ENCODE measurements around the gene PIAS4. TPM values are rescaled to one million over a fixed set of nuclear protein-coding genes. Genes with fewer than 3 reads are reported as not detected.

PIAS4 gene
- total and polyA plus RNA-seq, 10 of the 15 experiments (the other 5 are each of a cell fraction or from before 2014, with no cell fraction given), result 0.13 to 25.1 (median 11.3) TPM

DNA sequence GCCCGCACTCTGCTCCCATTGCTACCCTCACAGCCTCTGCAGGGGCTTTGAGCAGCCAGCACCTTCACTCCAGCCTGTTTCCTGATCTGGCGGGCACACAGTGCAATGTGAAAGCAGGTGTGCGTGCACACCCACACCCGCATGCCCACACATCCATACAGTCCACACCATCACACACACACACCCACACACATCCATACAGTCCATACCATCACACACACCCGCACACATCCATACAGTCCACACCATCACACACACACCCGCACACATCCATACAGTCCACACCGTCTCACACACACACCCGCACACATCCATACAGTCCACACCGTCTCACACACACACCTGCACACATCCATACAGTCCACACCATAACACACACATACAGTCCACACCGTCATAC is 28.0 kb downstream of the PIAS4 start:
- Histone ChIP-seq H4K20me1 (ENCODE audit: control insufficient read depth, insufficient read depth) (no peaks in the 10 kb centered on the region), H3K36me3 (ENCODE audit: control insufficient read depth in 2 of 2, insufficient read depth in 2 of 2, low read length in 1 of 2) (peaks cover 6 to 11% of the 10 kb centered on the region in 2 experiments; a peak in 3 of 4 replicates), H3K27me3 (replicated peaks in 1 of 2; ENCODE audit: control insufficient read depth in 2 of 2, insufficient read depth in 2 of 2, low read length in 1 of 2) (no peaks in the 10 kb centered on the region), H2AFZ (ENCODE audit: control insufficient read depth, low read depth, low read length) (no peak overlapping the region), H3K27ac (ENCODE audit: control insufficient read depth, insufficient read depth) (no peak overlapping the region), H3K4me2 (ENCODE audit: control insufficient read depth, insufficient read depth) (no peak overlapping the region), H3K9ac (ENCODE audit: control insufficient read depth, insufficient read depth, low read length) (no peak overlapping the region), H3K4me3 (no peak overlapping the region), H3K79me2 (ENCODE audit: control insufficient read depth, insufficient read depth, low read length) (no peaks in the 10 kb centered on the region), H3K9me3 (replicated peaks; ENCODE audit: control insufficient read depth, insufficient read depth, low read length) (peaks cover 4% of the 10 kb centered on the region; the same call in 2 of the 3 replicates), H3K4me1 (ENCODE audit: control insufficient read depth, insufficient read depth, low read length) (no peaks in the 10 kb centered on the region)
- CTCF ChIA-PET, result no interaction called here
- DNase-seq (ENCODE audit: low read depth, low spot score) (no peak), FAIRE-seq (peak; percentile 97), ATAC-seq (no peak)
- TF ChIP-seq BHLHE40 (IDR thresholded peaks at IDR 0.05; ENCODE audit: borderline replicate concordance in 1 of 2, low read depth in 2 of 2, low read length in 1 of 2) (no peak), TCF3 (IDR thresholded peaks at IDR 0.05; ENCODE audit: borderline replicate concordance, insufficient read depth, low read depth, low read length) (no peak), POLR2AphosphoS5 (IDR thresholded peaks at IDR 0.05; ENCODE audit: low read length) (peak; percentile 39; the same call in 1 of the 2 replicates)
- TF ChIP-seq, protein P1, sequence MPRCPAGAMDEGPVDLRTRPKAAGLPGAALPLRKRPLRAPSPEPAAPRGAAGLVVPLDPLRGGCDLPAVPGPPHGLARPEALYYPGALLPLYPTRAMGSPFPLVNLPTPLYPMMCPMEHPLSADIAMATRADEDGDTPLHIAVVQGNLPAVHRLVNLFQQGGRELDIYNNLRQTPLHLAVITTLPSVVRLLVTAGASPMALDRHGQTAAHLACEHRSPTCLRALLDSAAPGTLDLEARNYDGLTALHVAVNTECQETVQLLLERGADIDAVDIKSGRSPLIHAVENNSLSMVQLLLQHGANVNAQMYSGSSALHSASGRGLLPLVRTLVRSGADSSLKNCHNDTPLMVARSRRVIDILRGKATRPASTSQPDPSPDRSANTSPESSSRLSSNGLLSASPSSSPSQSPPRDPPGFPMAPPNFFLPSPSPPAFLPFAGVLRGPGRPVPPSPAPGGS (IDR thresholded peaks at IDR 0.05; ENCODE audit: borderline replicate concordance, insufficient read depth, low read depth, low read length, poor library complexity, severe bottlenecking), result peak; percentile 15
- SMC1A ChIA-PET (ENCODE audit: uncharacterized antibody, unreplicated experiment), result no interaction called here
- RAD21 ChIA-PET (ENCODE audit: unreplicated experiment), result no interaction called here
- BruUV-seq (replicated peaks), result no TSS peak
- POLR2A ChIA-PET, result no interaction called here
- WGBS (ENCODE audit: insufficient coverage, insufficient replicate concordance, low lambda C conversion rate, missing lambda C conversion rate), result 74% methylated on average over 9 of the region's 10 CpGs
- in situ Hi-C loops (cut with MboI), result no loop called here
- intact Hi-C loops (cut with micrococcal nuclease; ENCODE audit: unreplicated experiment), result no loop called here

- peaks cover 4% of the 10 kb centered on the region; the same call in 2 of the 3 replicates for H3K9me3 ChIP-seq (replicated peaks; ENCODE audit: control insufficient read depth, insufficient read depth, low read length)
- no peaks in the 10 kb centered on the region for H3K27me3 ChIP-seq (replicated peaks in 1 of 2; ENCODE audit: control insufficient read depth in 2 of 2, insufficient read depth in 2 of 2, low read length in 1 of 2)
- no peak overlapping the region for H3K27ac ChIP-seq (ENCODE audit: control insufficient read depth, insufficient read depth)
- BruUV-seq (replicated peaks), result TSS peak; percentile 50
- no peaks in the 10 kb centered on the region for H3K79me2 ChIP-seq (ENCODE audit: control insufficient read depth, insufficient read depth, low read length)
- ChIA-PET RAD21 (ENCODE audit: unreplicated experiment) (no interaction called here), CTCF (no interaction called here), POLR2A (no interaction called here), SMC1A (ENCODE audit: uncharacterized antibody, unreplicated experiment) (no interaction called here)
- peaks cover 6 to 10% of the 10 kb centered on the region in 2 experiments; a peak in 3 of 4 replicates for H3K36me3 ChIP-seq (ENCODE audit: control insufficient read depth in 2 of 2, insufficient read depth in 2 of 2, low read length in 1 of 2)
- in situ Hi-C loops (cut with MboI), result no loop called here
- no peak overlapping the region for H3K4me2 ChIP-seq (ENCODE audit: control insufficient read depth, insufficient read depth)
- no peak overlapping the region for H2AFZ ChIP-seq (ENCODE audit: control insufficient read depth, low read depth, low read length)
- H4K20me1 ChIP-seq (ENCODE audit: control insufficient read depth, insufficient read depth), result no peaks in the 10 kb centered on the region
- H3K9ac ChIP-seq (ENCODE audit: control insufficient read depth, insufficient read depth, low read length), result no peak overlapping the region
- intact Hi-C loops (cut with micrococcal nuclease; ENCODE audit: unreplicated experiment), result no loop called here
- FAIRE-seq, result no peak
- no peak for DNase-seq (ENCODE audit: low read depth, low spot score)
- TF ChIP-seq, protein P1 (IDR thresholded peaks at IDR 0.05; ENCODE audit: borderline replicate concordance, insufficient read depth, low read depth, low read length, poor library complexity, severe bottlenecking), result peak; percentile 80
- no peak for TF ChIP-seq CEBPB (IDR thresholded peaks at IDR 0.05; ENCODE audit: borderline replicate concordance in 1 of 2, low read depth in 2 of 2, low read length in 2 of 2)
- peak; percentile 74; the same call in 1 of the 2 replicates for TF ChIP-seq TARDBP (IDR thresholded peaks at IDR 0.05; ENCODE audit: borderline replicate concordance)
- no peaks in the 10 kb centered on the region for H3K4me1 ChIP-seq (ENCODE audit: control insufficient read depth, insufficient read depth, low read length)
- no peak overlapping the region for H3K4me3 ChIP-seq
- no peak for ATAC-seq
- WGBS (ENCODE audit: insufficient coverage, insufficient replicate concordance, low lambda C conversion rate, missing lambda C conversion rate), result 97% methylated on average over 25 of the region's 25 CpGs
These were observed 29.2 kb downstream of the PIAS4 start for GRCh38 chr19:4036576-4037300.
